ENCODE measurements around the gene ADRA2A. TPM values are rescaled to one million over a fixed set of nuclear protein-coding genes. Genes with fewer than 3 reads are reported as not detected.
A peak's percentile ranks its signal among the peaks of the same experiment; 100 is the strongest.

The ADRA2A gene
- total RNA-seq, 1 experiment from 2014 or later: not detected

DNA sequence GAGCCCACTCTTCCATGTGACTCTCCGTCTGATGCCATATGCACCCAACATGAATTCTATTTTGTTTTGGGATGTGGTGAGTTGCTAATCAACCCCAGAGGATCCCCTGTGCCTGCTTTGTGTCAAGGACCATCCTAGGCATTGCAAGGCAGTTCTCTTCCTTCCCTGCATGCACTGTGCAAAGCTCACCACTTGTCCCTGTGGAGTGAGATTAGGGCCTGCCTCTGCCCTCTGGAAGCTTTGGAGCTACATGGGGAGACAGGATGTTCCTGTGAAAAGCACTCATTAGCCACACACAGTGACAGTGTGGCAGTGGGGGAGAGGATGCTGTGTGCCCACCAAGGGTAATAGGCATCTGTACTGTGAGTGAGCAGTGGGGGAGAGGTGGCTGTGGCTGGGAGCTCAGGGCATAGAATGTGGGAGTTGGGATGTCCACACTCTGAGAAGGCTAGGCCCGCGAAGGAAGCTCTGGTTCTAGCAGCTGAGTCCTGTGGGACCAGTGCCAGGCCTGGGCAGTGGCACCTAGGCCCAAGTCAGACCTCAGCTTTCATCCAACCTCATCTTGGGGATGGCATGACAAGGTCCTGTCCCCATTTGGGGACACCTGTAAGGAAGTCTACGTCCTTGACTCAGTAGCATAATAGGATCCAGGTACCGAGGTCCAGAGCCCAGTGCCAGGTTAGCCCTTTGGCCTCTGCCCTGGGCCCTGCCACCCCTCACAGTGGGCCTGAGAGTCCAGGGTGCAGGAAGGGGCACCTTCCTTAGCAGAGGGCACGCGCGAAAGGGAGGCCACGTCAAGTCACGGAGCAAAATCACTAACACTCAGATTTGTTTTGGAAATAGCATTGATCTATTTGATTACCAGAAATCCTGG, 6.6 kb downstream of the ADRA2A start:
- no peak for DNase-seq (ENCODE audit: low spot score)

DNA sequence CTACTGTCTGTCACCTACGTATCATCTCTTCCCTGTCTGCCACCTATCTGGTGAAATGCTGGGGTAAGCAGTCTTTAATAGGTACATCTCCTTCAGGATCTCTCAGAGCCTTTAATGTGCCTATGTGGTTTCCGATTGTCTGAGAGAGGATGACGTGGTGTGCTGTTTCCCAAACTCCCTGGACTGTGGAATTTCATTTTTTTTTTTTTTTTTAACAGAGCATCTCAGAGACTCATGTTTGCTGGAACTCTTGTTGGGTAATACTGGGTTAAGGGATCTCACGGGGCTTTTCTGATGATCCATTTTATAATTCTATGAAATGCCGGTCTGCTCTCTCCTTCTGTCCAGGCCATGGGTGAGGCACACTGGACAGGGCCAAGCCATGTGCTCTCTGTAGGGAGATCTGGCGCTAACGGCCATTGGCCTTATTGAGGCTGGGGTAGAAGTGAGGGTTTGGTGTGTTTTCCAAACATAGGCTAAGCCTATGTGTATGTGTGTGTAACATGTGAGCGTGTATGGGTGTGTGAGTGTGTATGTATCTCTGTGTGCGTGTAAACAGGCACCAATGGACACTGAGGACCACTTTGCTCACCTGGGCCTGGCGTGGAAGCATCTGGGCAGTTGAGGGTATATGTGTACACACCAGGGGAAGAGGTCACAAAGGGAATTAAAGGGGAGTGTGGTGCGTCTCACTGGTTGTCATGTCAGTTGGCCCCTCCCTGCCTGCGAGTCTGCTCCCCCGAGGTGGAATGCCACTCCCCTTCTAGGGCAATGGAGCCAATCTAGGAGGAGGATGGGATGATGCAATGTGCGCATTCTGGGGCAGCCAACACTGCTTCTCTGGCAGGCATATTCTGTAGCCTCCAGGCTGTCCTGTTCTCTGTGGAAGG, 7.8 kb downstream of the ADRA2A start:
- DNase-seq (ENCODE audit: low spot score): no peak

DNA sequence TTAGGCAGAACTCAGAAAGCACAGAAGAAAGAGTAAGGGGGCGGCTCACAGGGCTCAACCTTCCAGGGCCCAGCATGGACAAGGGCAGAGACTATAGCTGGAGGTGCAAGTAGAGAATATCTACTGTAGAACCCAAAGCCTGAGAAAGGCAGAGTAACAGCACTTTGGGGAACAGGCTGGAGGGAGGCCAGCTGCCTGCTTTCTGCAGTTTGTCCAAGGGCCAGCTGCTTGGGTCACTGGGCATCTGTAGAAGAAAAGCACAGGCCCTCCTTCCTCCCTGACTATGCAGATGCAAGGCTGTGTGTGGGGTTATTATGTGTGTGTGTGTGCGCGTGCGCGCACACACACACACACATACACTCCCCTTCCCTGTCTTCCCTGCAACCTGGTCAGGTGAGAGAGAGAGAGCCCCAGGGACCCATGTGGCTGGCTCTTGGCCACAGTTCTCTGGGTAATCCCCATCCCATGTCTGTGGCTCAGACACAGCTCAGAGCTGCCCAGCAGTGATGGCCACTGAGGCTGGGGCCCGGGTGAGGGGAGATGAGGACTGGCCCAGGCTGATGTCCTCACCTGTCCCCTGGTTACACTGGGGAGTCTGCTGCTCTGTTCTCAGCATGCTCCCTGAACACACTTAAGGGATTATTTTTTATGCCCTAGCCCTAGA, 9.0 kb downstream of the ADRA2A start:
- no peak for DNase-seq (ENCODE audit: low spot score)

DNA sequence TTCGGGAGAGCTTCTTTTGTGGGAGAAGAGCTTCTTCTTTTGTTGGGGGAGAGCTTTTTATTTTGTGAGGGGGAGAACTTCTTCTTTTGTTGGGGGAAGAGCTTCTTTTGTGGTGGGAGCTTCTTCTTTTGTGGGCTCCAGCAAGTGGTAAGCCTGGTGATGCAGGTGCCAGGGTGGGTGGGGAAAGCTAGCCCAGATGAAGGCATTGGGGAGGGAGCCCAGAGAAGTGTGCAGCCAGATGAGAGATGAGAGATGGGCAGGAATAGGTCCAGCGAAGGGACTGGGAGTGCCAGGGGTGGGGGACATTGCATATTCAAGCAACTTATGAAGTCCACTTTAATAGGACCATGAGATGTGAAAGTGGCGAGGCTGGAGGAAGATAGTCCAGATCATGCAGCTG, 9.7 kb downstream of the ADRA2A start:
- no peak for DNase-seq (ENCODE audit: low spot score)

DNA sequence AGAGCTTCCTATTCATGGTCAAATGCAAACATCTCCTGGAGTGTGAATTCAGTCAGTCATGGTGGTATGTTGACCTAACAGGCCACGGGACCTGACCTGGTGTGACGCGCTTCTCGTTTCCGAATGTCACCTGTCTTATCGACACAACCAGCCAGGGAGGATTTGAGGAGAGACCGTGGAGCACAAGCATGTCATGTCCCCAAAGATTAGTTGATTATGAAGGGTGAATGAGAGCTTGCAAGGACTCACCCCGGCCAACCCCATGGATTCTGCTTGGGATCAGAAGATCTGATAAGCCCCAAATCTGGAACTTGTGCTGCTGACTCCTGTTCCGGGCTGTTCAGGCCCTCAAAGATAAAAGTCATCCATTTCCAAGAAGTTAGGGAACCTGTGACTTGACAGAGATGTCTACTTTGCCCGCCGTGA, 10.5 kb downstream of the ADRA2A start:
- no peak for DNase-seq (ENCODE audit: low spot score)

DNA sequence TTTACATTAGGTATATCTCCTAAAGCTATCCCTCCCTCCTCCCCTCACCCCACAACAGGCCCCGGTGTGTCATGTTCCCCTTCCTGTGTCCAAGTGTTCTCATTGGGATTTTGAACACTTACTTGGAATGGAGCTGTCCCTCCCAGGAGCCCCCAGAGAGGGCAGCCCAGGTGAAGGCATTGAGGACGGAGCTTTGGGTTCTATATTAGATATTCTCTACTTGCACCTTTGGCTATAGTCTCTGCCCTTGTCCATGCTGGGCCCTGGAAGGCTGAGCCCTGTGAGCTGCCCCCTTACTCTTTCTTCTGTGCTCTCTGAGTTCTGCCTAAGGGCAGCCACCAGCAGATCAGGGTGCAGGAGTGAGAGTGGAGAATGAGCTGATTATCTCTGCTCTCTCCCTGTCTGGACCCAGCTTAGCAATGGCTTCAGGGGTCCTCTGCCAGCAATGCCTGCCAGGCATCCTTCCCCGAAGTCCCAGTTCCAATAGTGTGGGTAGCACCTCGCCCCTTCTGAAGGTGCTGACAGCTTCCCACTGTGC, 11.2 kb downstream of the ADRA2A start:
- no peak for DNase-seq (ENCODE audit: low spot score)

DNA sequence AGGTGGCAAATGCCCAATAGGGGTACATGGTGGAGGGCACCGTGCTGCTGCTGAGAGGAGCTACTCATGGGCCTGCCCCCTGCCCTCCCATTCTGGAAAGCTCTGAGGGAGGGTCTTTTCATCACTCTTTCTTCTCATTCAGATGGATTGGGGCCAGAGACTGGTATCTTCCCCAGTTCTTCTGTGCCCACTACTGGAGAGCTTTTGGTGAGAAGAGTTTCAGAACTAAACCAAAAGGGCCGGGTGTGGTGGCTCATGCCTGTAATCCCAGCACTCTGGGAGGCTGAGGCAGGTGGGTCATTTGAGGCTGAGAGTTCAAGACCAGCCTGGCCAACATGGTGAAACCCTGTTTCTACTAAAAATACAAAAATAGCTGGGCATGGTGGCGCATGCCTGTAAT, 12.5 kb downstream of the ADRA2A start:
- no peak for DNase-seq (ENCODE audit: low spot score)

DNA sequence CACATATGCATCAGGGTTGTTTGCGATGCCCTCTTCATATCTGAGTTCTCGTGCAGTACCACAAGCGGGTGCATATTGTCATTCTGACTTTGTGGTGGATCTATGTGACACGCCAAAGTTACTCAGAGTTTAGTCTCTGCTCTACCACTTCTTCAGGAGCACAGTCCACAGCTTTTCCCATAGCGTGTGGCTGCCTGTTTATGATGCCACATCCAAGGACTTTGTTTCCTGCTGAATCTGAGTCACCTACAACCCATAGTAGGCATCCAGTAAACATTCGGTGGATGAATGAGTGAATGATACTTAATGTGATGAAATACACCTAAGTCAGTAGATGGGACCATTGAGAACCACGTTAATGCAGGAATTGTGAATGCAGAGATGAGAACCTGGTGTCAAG, 15.0 kb downstream of the ADRA2A start:
- no peak for DNase-seq (ENCODE audit: low spot score)

DNA sequence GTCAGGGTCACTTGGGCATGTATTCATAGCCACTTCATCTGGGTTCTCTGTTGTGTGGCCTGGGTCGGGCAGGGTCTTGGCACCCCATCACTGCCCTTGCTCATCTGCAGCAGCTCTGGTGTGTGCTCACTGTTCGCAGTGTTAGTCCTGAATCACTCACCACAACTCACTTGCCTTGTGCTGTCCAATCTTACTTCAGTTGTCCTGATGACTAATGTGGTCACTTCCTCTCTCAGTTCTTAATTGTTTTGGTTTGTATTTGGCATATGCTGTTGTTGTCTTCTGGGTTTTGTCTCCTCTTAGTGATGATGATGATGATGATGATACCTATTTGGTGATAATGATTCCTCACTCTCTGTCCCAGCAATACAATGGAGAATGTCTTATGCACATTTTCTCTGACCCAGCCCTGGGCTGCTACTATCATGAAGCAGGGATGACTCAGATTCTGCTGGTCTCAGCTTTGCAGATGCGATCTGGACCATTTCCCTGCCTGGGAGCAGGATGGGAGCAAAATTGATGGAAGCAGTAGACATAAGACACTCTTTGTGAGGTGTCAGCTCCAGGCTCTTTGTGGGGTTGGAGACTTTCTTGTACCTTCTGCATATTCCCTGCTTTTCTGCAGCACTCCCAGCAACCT, 17.0 kb downstream of the ADRA2A start:
- peak; percentile 70 for DNase-seq (ENCODE audit: low spot score)

DNA sequence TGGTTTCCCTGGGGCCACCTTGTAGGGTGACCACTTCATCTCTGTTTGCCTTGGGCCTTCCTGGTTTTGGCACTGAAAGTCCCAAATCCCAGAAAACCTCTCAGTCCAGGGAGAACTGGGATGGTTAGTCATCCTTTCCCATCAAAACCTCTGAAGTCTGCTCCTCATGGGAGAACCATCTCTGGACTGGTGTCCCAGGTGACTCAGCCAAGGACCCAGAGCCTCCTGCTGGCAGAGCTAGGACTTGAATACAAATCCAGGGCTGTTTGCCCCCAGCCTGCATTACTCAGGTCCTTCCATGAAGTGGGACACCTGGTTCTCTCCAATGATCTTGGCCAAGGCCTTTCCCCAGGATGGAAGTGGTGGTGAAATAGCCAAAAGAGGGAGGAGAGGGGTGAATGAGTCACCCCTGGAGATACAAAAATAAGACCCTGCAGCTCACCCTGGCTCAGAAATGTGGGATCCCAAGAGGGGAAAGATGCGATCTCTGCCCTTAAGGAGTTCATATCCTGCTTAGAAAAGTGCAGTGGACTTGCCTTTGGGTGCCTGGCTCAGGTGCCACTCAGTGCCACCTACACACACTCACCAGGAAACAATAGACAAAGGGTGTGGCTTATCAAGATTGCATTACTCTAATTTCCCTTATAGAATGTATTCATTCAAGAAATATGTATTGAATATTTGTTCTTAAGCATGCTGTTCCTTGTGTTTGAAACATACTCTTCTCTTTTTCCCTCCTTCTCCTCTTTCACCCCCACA, 22.0 kb downstream of the ADRA2A start:
- DNase-seq (ENCODE audit: low spot score): peak; percentile 4

DNA sequence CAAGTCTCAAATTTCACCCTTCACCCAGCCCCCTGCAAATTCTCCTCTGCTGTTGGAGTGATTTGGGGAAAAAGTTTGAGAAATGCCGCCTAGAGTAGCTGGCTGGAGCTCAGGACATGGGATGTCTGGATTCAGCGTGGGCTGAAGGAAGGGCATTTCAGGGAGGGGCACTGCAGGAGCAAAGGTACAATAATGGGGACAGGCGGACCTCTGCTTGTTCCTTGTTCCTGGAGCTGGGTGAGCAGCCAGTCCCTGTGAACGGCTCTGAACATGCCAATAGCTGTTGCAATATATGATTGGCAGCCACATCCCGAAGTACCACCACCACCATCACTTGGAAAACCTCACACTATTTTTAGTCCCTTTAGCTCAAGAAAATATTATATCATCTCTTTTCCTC, 23.4 kb downstream of the ADRA2A start:
- DNase-seq (ENCODE audit: low spot score): no peak

DNA sequence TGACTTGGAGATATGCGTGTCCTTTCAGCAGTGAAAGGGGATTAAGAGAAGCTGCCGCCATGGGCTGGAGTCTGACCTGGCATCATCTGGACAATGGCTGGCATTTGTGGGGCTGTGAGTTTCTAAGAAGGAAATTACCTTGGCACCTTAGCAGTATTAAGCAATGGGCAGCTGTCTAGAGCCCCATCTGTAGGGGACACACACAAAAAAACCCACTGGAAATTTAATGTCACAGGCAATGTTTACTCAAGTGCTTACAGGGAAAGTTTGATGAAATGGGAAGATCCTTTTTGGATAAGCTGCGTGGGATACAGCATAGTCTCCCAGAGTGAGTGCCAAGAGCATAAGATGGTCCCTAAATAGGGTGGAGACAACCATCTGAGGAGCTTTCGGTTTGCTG, 25.0 kb downstream of the ADRA2A start:
- DNase-seq (ENCODE audit: low spot score): no peak

DNA sequence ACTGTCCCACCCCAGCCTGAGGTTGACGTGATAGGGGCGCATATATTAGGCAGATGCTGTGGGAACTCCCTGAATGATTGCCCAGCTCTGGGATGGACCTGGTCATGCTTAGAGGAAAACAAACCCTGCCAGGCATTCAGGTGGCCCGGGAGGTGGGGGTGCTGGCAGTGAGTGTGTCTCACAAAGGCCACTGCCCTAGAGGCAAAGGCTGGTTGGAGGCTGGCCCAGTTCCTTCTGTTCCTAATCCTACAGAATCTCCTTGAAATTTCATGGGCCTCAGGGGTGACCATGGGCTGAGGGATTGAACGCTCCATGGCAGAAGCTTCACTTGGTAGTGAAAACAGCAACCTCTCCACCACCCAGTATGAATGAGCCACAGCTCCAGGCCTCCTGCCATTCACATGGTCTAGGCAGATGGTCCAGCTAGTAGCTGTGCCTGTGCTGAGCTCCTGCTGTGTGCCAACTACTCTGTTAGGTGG, 25.6 kb downstream of the ADRA2A start:
- DNase-seq (ENCODE audit: low spot score): no peak

DNA sequence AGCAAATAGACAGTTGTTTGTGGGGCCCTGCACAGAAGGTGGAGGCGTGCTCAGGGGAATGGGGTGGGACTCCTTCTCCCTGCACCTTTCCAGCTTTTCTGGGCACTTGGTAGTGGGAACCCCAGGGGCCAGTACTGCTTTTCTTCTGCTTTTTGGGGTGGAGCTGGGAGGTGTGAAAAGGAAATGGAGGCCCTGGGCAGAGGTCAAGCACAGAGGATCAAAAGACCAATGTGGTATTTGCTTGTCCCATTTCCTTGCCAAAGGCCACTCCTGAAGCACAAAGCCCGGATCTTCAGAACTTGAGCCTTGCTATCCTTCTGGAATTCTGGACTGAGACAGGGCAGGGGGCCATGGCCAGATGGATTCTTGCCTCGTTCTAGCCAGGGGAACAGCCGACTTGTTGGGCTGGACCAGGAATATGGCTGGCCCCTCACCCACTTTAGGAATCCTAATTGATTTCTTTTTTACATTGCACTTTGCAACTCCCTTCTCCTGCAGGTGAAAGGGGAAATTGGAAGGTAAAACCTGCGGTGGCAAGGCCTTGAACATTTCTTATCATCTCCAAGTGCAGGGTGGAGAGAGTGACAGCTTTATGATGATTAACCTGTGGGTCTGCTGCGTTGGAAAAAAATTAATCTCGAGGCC, 26.5 kb downstream of the ADRA2A start:
- DNase-seq (ENCODE audit: low spot score): no peak

DNA sequence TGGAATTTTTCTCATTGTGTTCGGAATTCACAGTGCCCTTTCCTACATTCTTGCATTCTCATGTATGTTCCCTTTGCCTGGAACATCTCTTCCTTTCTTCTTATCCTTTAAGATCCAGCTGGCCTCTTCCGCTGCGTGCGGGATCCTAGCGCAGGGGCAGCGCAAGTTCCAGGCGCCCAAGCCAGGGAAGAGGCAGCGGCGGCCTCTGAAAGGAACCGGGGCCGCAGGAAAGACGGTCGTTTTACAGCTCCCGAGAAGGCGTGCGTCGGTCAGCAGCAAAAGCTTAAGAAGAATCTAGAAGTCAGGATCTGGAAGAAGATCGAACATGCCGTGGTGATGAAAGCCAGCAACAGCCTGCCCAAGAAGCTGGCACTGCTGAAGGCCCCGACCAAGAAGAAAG, 28.0 kb downstream of the ADRA2A start:
- DNase-seq (ENCODE audit: low spot score): no peak

DNA sequence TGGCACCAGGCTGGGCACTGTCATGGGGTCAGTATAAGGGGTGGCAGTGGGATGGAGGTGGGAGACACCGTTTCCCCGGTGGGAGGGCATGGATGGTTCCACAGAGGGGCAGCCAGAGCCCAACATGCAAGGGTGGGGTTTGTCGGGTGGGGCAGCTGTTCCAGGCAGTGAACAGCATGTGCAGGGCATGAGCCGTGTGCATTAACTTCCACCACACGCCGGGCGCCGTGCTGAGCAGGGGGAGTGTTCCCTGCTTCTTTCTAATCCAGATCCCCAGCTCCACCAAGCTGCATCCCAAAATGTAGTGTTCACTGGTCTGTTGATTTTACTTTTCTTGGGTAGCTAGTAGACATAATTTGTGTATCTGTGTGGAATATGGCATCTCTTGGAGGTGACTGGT, 29.3 kb downstream of the ADRA2A start:
- no peak for DNase-seq (ENCODE audit: low spot score)

DNA sequence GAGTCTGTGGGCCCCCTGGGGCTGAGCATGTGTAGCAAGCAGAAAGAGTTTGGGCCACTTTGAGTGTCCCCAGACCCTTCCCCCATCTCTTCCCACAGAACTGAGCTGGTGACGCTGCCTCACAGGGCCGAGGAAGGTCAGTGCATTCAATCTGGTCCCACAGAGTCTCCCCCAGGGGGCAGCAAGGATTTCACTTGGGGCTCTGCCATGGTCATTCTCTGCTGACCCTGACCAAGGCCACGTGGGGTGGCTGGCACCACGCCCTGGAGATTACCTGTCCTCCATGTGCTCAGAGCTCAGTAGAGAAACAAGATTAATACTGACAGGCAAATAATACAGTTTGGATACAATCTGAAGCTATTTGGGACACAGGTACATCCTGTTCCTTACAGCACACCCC, 30.2 kb downstream of the ADRA2A start:
- no peak for DNase-seq (ENCODE audit: low spot score)

DNA sequence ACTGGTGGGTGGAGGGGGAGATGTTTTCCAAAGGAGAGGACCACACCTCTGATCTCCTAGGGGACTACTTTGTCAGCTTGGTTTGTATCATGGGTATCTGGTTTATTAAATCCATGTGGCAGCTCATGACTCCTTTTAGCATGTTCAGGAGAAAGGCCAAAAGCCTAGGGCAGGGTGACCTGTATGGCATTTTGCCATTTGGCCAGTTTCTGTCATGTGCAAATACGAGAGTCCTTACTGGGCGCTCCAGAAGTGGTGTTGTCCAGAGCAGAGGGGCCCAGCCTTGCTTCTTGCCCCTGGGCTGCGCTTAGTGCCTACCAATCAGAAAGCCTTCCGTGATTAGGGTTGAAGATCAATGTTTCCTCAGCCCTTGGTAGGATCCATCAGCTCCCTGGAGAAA, 31.0 kb downstream of the ADRA2A start:
- no peak for DNase-seq (ENCODE audit: low spot score)

DNA sequence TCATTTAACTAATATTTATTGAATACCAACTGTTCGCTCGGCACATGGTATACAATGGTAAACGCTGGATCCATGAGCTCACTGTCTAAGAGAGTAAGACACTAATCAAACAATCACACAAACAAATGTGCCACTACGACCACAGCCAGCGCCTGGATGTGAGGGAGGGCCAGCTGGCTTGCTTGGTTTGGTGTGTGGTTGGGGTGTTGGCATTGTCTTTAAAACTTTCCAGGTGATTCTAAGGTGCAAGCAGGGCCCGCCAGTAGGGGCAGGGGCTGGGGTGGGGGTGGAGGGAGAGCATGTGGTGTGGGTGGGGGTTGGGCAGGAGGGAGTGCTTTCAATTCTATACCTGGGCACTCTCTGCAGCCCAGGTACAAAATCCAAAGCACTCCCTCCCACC, 31.6 kb downstream of the ADRA2A start:
- DNase-seq (ENCODE audit: low spot score): no peak

All from A172 (cell line).